NT2/D1 (cell line): ENCODE results near the gene C9orf152.

ENCODE experiments used
- YY1 ChIP-seq: IDR thresholded peaks from 2 replicates; pipeline ENCODE4 v1.6.1; 2011; ENCODE audit not compliant: insufficient read length, insufficient read depth
- ZNF274 ChIP-seq: IDR thresholded peaks from 2 replicates; pipeline ENCODE4 v1.6.1; 2011; ENCODE audit warnings: mild to moderate bottlenecking, low read depth, low read length

DNA sequence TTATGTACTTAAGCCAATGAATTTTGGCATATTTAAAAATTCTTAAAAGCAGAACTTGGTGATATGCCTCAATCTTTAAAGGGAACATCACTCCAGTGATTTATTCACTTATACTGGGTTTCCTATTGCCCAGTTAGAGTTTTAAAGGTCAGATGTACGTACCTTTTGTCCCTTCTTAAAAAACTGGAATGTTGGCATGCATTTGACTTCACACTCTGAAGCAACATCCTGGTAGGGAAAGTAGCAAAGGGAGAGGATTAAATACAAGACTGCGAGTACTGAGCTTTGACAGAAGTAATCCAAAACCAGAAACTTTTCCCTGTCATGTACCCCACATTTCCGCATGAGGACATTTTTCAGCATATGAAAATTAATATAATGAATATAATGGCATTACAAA, 36.7 kb upstream of the C9orf152 start:
- no peak for TF ChIP-seq ZNF274
- TF ChIP-seq YY1 = no peak
